HG03108 (cell line): ENCODE measurements around the gene IMMP2L.

Experiments
- ATAC-seq: cut with Tn5 transposase; IDR thresholded peaks from one replicate; pipeline ENCODE4 v1.9.1; 2021; ENCODE audit warnings: moderate library complexity; ENCODE audit not compliant: unreplicated experiment

IMMP2L gene

DNA sequence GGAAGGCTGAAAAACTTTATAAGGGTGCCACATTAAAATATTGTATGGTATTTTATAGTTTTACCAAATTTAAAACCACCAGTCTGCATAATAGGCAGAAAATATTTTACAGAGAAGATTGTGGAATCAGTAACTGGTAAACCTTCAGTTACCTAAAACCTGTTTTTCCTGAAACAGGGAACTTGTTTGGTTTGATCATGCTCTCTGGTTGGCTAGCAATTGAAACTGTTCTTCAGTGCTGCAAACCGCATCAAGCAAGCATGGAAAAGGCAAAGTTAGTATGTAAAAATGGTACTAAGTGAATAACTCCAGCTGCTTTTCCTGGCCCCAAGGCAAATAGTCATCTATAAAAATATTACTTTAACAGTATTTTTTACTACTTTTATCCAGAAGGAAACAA is 788.2 kb downstream of the IMMP2L start:
- ATAC-seq = no peak

- no peak for ATAC-seq
Observed at GRCh38 chr7:110772615-110773014, 789.7 kb downstream of the IMMP2L start.

GRCh38 chr7:110771717-110772116 is 790.6 kb downstream of the IMMP2L start:
- ATAC-seq = no peak

- no peak for ATAC-seq
Observed at GRCh38 chr7:110767550-110768110, 794.7 kb downstream of the IMMP2L start.

- ATAC-seq = no peak
Observed at GRCh38 chr7:110766864-110767263, 795.4 kb downstream of the IMMP2L start.

DNA sequence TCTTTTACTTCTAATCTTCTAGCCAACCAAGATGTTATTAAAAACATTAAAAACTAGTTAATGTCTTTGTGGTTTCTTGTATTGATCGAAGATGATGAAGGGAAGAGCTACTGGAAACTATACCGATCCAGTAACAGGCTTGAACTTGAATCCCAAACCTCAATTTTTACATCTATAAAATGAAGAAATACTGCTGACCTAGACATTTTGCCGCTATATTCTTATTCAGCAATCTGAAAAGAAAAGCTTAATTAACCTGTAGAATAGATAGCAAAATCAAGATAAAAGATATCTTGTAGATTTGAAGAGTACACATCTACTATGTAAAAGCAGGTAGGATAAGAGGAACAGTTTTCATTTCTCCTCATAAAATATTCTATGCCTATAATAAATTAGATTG is 797.4 kb downstream of the IMMP2L start:
- ATAC-seq = no peak

DNA sequence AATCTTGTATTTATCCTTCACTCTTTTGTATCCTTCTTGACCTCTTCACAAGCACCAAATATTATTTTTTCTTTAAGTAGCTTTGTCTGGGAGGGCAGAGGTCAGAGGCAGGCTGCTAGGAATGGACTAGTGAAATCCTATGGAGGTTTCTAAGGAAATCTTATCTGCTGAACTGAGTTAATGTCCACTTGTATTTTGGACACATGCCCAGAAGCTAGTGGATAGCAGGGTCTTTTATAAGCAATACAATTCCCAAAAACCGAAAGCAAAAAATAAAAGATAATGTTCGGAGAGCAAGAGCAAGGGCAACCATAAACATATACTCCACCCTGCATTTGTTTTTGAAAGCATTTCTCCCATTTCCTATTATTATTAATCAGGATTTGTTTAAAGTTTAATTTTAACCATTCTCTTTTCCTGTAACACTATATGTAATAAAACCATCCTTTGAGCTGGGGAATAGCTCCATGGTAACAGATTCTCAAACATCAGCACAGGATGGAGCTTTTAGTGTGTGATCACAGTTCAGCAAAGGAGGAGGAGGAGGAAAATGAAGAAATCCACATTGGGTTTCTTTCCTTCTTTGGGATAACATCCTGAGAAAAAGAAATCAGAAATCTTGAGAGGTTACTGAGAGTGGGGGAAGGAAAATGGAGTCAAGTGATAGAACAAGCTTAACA is 799.6 kb downstream of the IMMP2L start:
- no peak for ATAC-seq

DNA sequence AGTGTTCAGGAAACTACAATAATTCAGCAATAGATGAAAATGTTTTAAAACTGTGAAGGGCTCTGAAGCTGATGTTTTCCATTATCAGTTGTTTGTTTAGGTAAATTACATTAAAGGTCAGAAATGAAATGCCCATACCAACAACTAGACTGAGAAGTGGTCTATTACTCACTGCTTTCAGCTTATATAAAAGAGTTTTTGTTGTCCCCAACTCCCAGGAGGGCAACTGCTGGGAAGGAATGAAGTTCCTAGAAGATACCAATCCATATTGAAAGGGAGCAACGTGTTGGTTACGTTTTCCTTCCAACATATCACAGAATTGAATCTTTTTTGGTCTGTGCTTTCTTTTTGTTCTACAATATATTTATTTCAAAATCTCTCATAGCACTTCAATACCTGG is 802.0 kb downstream of the IMMP2L start:
- no peak for ATAC-seq

DNA sequence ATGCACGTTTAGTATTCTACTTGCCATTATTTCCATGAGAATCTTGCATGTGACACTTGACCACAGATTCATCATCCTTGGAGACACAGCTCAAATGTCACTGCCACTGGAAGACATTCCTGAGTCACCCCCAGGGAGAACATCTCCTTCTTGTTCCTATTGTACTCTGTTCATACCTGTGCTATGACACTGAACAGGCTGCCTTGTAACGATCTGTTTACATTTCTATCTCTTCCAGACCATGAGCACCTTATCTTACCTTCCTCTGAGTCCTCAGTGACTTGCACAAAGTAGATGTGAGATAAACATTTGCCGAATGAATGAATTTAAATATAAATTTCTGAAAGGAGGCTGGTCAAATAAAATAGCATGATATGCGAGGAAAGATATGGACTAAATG is 803.2 kb downstream of the IMMP2L start:
- no peak for ATAC-seq

- ATAC-seq = no peak
Observed at GRCh38 chr7:110754649-110755048, 807.6 kb downstream of the IMMP2L start.

DNA sequence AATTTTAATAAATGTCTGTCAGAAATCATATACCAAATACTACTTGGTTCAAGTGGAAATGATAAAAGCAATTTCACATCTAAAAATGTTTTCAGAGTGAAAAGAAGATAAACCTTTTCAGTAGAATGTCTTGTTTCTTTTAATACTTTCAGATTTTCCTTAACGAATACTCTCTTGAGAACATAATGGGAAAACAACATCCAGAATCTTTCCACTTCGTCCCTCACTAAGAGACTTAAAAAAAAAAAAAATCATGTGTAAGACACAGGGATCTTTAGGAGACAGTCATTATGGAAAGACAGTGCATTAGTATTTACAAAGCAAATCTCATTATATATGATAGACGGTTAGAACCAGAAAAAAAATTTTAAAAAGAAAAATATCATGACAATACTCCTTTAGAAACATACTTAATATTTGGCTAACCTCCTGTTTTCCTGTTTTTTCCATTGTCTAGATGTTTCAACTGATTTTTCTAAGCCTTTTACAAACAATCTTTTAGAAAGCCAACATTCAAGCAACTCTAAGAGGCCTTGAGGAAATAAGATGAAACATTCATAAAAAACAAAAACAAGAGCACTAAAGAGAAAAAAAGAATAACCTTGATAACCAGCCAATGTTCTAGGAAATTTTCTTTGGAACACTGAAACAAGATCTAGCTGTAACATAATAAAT is 811.2 kb downstream of the IMMP2L start:
- ATAC-seq = no peak

- ATAC-seq = no peak
Observed at GRCh38 chr7:110733221-110733620, 829.1 kb downstream of the IMMP2L start.

DNA sequence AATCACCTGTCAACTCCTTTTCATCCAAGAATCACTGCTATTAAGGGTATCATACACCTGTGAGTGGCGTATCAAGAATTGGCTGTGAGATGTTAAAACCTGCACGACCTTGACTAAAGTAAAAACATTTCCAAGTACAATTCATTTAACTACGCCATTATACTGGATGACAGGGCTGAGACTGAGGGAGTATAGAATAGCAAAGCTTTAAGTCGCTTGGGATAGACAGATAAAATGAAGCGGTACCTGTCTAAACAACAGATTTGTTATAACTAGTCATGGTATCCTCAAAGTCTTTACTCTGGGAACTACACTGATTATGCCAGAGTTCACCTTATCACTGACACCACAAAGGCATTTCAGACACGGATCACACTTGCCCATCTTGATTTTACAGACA is 837.5 kb downstream of the IMMP2L start:
- ATAC-seq = no peak

GRCh38 chr7:110721395-110721794 is 840.9 kb downstream of the IMMP2L start:
- no peak for ATAC-seq

GRCh38 chr7:110720626-110721025 is 841.7 kb downstream of the IMMP2L start:
- no peak for ATAC-seq

- ATAC-seq = no peak
Observed at GRCh38 chr7:110719741-110720140, 842.6 kb downstream of the IMMP2L start.

- ATAC-seq = no peak
Observed at GRCh38 chr7:110718503-110719205, 843.6 kb downstream of the IMMP2L start.

GRCh38 chr7:110704225-110704624 is 858.1 kb downstream of the IMMP2L start:
- no peak for ATAC-seq

GRCh38 chr7:110698576-110698975 is 863.7 kb downstream of the IMMP2L start:
- no peak for ATAC-seq

- ATAC-seq = no peak
Observed at GRCh38 chr7:110693344-110693743, 868.9 kb downstream of the IMMP2L start.

DNA sequence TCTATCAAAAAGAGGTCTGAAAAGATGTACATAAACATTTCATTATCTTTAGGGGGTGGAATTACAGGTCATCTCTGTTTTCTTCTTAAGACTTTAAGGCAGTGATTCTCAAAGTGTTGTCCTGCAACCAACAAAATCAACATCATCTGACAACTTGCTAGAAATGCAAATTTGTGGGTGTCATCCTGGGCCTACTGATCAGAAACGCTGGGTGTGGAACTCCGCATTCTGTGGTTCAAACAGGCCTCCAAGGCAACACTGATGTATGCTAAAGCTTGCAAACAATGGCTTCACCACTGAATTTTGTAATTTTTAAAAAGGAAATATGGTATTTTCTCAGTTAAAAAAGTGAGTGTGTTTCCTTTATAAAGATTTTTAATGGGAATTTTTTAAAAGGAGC is 873.4 kb downstream of the IMMP2L start:
- ATAC-seq = no peak

GRCh38 chr7:110685899-110686298 is 876.4 kb downstream of the IMMP2L start:
- no peak for ATAC-seq
